ENCODE data around the gene RASD2.

Gene RASD2

DNA sequence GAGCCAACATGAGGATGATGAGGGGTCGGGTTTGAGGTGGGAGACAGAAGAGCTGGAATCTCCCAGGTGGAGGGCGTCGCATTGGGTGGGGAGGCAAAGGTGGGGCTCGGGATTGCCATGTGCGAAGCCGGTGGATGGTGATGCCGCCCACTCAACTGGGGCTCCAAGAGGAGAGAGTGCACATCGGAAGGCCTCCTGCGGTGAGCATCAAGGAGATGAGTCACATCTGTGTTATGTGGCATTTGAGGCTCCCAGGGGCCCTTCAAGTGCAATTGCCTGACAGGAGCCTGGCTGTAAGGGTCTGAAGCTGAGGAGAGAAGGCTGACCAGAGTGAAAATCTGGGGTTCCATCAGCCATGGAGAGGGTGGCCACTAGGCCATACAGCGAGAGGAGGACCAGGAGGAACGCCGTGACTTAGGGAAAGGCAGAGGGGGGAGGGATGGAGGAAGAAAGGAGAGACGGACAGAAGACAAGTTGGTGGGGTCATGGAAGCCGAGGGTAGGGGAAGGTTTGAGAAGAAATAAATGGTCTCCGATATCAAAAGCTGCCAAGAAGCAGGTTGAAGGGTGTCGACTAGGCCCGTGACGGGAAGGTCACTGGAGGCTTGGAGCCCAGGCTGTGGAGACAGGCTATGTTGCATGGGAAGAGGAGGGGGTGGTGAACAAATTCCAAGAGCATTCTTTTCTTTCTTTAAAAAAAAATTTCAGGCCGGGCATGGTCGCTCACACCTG lies 21.3 kb downstream of the RASD2 start:
- DNase-seq = no peak

DNA sequence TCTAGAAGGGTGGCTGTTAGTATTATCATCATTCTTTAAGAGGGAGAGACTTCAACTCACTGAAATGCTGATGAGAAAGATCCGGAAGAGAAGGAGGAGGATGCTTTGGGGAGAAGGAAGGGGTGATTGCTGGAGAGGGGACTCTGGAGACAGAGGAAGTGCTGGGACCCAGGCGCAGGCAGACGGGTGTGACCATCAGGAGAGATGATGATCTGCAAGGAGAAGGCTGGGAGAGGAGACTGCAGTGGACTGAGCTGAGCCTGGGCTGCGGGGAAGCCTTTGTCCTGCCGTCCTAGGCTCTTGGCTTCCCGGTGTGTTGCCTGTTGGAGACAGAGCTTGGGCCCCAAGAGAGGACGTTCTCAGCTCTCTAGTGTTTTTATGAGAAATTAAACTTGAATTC lies 22.6 kb downstream of the RASD2 start:
- no peak for DNase-seq

DNA sequence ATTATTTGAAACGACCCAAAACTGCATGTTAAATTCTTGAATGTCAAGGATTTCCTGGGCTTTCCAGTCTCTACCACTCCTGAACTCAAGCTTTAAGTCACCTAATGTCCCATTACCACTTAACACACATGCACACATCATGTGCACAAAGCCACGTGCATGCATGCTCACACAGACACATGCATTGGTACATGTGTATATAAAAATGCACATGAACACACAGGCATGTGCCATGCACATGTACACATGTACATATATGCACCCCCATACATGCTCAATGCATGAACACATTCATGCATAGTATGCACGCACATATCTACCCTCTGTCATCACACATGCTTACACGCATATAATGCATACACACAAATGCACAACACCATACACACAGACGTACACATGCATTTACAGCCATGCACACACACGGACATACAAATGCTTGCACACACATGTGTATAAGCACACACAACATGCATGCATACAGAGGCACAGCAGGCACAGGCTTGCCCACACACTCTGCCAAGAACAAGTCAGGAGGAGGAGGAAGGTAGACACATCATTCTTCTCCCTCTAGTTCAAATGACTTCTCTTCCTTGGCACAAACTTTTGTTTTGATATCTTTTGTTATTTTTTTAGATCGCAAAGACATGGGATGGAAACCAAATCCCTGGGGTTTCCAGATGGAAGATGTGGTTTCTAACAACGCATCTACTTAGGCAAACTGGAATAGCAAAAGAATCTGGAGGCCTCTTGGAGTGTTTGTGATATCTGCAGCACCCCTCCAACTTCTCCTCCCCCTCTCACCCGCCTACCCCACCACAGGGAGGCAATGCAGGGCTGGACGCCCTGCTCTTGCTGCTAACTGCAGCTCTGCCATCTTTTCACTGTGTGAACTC lies 24.6 kb downstream of the RASD2 start:
- DNase-seq = no peak

DNA sequence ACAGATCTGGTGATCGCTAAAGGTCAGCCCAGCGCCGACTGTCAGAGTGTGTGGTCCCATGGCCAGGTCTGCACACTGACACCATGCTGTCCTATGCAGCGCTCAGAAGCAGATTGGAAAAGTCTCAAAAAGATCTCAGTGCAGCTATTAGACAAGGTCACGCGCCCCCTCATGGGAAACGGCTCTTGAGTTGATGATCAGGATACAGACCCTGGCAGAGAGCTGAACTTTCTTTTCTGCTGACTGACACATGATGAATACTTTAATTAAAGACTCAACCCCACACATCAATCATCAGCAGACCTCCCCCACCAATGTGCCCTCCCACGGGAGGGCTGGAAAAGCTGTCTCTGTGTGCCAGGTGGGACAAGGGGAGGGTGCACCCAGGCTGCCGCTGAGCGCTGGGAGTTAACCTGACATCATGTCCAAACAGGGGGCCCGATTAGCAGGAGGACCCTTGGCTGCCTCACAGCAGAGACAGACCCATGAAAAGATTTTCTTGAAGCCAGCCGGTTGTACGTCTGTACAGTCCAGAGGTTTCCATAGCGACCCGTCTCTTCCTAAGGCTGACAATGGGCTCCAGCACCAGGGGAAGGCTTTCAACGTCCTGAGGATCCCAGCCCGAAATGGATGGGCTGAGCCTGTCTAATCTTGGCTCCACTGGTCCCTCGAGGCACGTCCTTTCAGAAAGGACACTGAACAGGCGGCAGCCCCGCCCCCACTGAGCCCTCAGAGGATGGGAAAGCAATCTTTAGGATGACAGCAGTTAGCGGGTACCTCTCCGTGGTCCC lies 26.9 kb downstream of the RASD2 start:
- no peak for DNase-seq

DNA sequence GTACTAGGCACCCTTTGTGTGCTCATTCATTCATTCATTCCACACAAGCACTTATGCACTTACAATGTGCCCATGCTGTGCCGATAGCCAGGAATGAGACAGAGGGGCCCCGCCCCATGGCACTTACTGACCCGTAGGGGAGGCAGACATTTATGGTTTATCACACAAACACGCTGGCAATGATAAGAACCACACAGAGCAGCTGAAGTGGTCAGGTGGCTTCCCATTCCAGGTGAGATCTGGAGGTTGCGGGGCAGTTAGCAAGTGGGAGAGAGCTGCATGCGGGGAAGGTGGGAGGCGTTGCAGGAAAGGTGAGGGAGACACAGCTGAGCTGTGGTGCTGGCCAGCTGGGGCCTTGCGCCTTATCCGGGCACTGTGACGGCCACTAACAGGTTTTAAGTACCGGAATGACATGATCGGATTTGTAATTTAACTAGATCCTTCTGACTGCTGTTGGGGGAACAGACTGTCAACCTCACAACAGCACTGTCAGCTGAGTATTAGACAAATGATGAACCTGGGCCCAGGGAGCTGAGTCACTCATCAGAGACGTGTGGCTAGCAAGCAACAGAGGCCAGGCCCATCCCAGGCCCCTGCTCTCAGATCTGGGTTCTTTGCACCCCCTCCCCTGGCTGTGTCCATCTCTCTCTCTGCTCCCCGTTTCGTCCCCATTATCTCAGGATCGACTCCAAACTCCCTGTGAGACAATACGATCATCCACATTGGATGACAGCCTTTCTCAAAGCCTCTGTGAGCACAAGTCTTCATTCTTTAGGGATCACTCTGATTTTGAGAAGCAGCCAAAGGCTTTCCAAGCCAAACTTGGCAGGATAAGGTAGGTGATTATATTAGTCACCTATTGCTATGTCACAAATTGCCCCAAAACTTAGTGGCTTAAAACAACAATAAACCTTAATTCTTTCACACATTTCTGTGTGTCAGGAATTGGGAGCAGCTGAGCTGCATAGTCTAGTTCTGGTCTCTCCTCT lies 28.4 kb downstream of the RASD2 start:
- no peak for DNase-seq

DNA sequence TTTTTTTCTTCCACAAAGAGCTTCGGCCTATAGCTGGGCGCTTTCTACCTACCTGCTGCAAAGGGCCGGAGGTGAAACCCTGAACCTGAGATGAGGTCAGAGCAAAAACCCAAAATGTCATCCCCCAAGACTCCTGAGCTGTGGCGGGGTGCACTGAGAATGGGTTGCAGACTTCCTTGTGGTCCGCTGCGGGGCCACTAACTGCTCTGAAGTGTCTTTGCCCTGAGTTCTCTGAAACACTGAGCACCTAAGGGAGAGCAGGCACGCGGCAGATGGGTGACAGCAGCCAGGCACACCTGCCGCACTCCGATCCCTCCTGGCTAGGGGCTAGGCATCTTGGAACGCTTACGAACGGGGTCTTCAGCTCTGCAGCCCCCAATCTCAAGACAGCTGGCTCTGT lies 29.3 kb downstream of the RASD2 start:
- no peak for DNase-seq

DNA sequence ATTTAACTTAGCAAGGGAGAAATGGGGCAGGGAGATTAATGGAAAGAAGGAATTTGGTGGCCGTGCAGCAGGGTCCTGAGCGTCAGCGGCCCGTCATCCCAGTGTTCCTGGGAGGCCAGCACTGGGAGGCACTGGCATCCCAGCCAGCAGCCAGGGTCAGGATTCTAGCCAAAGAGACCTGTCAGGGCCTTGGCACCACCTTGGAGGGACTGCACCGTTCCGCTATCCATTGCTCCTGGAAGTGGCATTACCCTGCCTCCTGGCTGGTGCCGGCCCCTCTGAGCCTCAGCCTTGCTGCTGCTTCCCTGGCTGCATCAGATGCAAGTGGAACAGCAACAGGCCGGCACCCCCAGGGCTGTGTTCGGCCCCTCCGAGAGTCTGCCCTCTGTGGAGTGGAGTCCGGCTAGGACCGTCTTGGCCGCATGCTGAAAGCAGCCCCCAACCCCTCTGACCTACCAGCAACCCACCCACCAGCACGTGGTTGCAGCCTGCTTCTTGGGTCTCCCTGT lies 30.1 kb downstream of the RASD2 start:
- no peak for DNase-seq

DNA sequence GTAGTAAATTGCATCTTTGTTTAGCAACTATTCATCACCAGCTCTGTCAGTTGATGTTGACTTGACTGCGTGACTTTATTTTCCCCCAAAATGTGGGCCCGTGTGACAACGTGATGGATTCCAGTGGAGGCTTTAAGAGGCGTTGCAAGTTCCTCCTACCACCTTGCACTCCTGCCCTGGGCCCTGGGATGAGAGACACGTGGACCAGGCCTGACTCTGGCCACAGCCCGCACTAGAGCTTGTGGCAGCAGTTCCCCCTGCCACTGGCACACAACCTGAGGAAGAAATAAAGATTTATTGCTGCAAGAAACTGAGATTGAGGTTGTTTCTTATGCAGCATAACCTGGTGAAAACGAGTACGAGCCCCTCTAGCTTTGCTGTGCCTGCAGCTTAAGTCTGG lies 31.9 kb downstream of the RASD2 start:
- no peak for DNase-seq

DNA sequence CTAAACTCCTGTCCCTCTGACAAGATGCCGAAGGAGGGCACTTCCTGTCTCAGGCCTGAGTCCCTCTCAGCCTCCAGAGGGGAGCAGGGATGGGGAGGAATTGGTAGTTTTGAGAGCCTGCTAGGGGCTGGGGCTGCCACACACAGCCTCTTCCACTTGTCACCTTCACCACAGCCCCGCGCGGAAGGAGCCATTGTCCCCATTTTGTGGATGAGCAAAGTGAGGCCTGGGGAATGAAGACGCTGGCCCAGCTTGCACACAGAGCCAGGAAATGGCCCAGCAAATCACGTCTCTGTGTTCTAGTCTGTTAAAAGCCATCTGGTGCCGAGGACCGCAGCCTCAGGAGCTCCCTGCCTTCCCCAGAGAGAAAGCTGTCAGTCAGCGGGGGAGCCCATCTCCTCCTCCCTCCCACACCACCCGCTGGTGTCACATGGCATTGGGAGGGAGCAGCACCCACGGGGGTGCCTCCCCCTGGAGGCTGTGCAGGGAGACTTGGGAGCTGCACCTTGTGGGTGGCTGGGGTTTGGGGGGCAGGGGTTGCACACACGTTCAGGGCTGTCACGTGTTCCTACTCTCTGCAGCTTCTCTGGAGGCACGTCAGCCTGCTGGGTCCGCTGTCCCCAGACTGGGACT lies 34.6 kb downstream of the RASD2 start:
- DNase-seq = no peak

DNA sequence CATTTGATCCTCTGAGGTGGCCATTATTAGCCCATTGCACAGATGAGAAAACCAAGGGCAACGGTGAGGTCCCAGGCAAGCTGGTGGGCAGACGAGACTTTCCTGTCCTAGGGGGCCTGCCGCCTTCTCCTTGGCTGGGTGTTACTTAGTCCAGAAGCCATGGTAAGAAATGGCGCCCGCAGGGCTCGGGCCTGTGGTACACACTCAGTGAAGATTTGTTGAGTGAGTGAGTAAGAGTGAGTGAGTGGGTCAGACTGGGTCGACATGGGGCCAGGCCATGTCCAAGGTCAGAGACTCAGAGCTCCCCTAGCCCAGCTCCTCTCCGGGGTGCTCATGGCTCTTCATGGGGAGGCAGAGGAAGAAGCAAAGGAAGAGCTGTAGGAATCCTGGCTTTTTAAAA lies 36.0 kb downstream of the RASD2 start:
- no peak for DNase-seq

DNA sequence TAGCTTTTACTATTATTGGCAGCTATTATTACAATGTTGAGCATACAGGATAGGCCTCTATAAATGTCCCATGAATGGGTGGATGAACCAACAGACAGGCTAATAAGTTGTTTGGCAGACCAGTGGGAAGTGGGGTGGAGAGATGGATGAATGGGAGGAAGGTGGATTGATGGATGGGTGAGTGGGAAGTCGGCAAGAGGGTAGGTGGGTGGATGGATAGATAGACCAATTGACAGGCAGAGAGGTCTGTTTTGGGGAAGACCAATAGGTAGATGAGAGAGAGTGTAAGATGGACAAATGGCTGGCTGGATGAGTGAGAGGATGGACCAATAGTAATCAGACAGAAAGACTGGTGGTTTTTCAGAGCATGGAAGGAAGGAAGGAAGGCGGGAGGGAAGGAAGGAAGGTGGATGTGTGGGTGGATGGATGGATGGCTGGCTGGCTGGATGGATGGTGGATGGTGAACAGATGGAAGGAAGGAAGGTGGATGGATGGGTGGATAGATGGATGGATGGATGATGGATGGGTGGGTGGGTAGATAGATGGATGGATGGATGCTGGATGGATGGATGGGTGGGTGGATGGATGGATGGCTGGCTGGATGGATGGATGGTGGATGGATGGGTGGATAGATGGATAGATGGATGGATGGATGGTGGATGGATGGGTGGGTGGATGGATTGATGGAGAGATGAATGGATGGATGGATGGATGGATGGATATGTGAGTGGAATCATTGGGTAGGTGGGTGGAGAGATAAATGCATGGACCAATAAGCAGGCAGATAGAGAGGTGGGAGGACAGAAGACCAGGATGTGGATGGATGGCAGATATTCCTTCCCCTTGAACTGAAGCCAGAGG lies 37.4 kb downstream of the RASD2 start:
- DNase-seq = no peak

DNA sequence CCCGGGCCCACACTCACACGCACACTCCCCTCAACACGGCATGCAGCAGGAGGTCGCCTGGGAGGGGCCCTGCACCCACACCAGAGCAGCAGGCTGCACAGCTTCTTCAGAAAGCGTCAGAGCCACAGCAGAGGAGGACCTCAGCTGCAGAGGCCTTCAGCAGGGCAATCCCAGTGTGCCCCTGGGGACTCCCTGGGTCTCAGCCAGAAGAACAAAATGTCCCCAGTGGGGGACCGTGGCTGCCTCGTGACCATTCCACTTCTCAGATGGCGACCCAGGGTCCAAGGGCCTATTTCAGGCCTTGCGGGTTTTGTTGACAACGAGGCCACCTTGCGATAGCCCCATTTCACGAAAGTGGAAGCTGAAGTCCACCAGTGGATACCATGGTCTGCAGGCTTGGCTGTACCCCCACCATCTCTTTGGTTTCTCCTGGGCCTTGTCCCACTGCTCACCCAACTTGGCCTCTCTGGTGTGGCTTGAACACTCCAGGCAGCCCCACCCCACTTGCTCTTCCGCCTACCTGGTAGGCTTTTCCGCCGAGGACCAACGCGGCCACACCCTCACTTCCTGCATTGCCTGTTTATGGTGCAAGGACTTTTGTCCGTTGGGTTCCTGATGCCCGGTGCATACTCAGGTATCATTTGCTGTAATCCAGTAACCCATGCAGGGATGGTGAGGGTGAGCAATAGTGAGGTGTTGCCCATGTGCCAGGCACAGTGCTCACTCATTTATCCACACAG lies 38.4 kb downstream of the RASD2 start:
- no peak for DNase-seq

DNA sequence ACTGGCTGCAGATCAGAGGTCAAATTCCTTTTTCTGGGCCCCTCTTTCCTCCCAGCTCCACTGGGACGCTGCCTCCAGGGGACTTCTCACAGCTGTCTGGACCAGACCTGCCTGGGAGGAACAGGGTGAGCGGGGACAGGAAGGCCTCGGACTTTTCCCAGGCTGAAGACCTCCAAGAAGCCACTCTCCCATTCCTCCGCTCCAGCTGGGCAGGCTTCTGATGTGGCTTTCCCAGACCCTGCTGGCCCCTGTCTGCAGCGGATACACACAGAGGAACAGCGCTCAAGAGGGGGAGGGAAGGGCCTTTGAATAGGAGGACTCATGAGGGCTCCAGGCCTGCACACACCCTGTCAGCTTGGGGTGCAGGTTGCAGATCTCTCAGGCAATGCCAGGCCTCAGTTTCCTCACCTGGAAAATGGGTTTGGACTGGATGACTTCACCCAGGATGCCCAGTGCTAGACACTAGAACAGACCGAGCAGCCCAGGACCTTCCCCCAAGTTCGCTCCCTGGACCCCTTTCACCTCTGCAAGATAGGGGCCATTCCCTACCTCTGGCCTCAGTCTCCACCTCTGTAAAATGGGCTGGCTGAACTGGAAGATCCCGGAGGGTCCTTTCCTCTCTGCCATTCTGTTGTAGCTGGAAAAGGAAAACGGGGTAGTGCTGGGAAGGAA lies 39.9 kb downstream of the RASD2 start:
- DNase-seq = no peak

DNA sequence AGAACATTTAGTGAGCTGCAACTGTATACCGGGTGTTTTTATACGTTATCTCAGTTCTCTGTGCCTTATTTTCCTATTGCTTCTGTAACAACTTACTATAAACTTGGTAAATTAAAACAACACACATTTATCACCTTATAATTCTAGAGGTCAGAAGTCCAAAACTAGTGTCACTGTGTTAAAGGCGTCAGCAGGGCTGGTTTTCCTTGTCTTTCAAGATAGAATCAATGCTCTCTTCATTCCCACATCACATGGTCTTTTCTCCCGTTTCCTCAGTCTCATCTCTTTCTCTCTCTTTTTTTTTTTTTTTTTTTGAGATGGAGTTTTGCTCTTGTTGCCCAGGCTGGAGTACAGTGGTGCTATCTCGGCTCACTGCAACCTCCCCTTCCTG lies 40.4 kb downstream of the RASD2 start:
- DNase-seq = no peak

DNA sequence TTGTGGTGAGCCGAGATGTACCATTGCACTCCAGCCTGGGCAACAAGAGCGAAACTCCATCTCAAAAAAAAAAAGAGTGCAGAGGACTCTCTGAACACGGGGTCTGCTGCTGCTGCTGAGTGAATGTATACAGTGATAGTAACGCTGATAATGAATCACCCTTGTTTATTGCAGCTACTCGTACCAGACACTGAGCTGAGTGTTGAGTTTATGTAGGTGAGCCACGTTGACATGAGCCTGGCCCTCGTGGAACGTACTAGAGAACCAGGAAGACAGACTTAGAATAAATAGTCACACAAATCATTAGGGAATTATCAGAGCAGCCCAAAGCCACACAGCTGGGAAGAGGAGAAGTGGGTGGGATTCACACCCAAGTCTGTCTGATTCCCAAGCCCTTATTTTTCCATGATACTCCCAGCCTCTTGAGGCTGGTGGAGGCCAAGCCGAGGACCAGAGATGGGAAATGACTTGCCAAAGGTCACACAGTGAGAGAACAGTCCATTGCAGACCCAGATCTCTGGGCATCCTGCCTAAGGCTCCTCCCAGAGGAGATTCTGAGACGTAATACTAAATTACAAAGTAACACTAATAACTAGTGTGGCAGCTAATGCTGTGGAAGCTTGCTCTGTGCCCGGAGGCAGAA lies 41.7 kb downstream of the RASD2 start:
- DNase-seq = no peak

DNA sequence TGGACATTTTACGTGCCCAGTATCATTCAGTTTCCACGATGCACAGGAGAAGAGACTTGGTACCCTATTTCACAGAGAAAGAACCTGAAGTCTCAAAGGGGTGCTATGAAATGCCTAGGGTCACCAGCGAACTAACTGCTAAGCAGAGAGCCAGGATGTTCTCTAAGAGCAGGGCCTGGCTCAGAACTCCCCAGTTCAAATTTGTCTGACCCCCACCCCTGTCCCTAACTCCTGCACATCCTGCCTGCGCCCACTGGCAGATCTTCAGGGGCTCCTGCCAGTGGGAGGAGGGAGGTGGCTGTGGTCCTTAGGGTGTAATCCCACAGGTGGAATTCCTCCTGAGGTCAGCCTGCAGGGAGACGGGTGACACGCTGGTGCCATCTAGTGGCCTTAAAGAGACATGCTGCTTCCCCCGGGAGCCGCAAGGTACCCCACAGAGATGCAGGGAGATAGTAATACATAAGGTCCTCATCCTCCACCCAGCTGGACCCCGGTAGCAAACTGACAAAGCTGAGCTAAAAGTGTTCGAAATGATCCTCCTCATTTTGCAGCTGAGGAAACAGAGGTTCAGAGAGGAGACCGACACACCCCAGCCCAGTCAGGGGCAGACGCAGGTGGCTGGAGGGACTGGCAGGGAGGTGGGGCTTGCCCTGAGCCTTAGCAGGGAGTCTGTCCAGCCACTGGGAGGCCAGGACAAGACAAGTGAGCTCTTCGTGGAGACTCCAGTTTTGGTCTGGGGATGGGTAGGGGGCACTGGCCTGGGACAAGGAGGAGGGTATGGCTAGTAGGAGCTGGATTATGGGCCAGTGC lies 42.4 kb downstream of the RASD2 start:
- peak in 1 of 2 experiments; percentile 16 for DNase-seq

DNA sequence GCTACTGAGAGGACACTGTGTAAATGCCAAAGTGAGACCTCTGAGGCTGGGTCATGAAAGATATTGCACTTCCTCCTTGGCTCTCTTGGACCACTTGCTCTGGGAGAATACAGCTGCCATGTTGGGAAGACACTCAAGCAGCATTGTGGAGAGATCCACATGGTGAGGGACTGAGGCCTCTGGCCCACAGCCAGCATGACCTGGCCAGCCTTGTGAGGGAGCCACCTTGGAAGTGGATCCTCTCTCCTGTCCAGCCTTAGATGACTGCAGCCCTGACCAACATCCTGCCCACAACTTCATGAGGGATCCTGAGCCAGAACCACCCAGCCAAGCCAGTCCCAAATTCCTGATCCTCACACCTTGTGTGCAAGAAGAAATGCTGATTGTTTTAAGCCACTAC lies 46.1 kb downstream of the RASD2 start:
- no peak for DNase-seq

DNA sequence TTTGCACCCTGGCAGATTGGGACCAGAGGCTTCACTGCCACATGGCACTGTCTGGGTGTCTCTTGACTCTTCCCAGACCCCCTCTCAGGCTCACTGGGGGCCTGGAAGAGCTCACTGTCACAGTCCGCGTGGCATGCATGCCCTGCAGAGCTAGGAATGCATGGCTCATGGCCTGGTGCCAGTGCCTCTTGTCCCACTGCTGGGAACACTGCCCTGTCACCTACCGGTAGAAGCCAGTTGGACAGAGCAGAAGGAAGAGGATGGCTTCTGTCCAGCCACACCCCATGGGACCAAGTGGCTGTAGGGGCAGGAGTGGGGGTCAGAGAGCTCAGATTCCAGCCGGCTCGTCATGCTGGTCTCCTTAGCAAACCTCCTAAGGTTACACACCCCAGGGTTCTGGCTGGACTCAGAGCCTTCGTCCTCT lies 46.8 kb downstream of the RASD2 start:
- peak in 1 of 2 experiments; percentile 1 for DNase-seq
